Caco-2 (cell line): ENCODE data around the gene IGSF21. TPM values are rescaled to one million over a fixed set of nuclear protein-coding genes. Genes with fewer than 3 reads are reported as not detected.

Experiments used
- BruUV-seq: library from RNA; stranded (reverse); fragments of 400-500 nt; replicated peaks from 2 replicates; lab custom pipeline; 2021; lab: Mats Ljungman, UMichigan
- CTCF ChIA-PET: fragments of 300-600 bp; sonication (Branson Sonifier 250); formaldehyde crosslinking; loops from one replicate; lab custom pipeline; 2022; ENCODE audit warnings: antibody characterized with exemption; lab: Charles Lee
- POLR2A ChIA-PET: fragments of 300-600 bp; sonication (Branson Sonifier 250); formaldehyde crosslinking; loops from one replicate; lab custom pipeline; 2022; ENCODE audit warnings: antibody characterized with exemption; lab: Charles Lee
- DNase-seq, 2 experiments: peaks; one replicate each; pipeline versions ENCODE4 v3.0.0 to v3.0.0-alpha.2; 2020 to 2022
- H3K27me3 ChIP-seq: replicated peaks from 2 replicates; pipeline ENCODE4 v1.6.0; 2011; ENCODE audit warnings: low read length; ENCODE audit not compliant: control insufficient read depth, insufficient read depth
- H3K36me3 ChIP-seq: 2 replicates; pipeline ENCODE4 v1.5.1; 2011; ENCODE audit warnings: low read length; ENCODE audit not compliant: control insufficient read depth, insufficient read depth
- H3K4me1 ChIP-seq: fragments of 250-450 bp; sonication (Bioruptor Pico); 2 replicates; pipeline ENCODE4 v1.5.1; 2020; ENCODE audit warnings: mild to moderate bottlenecking
- H3K4me3 ChIP-seq: 2 replicates; pipeline ENCODE4 v1.5.1; 2011; ENCODE audit warnings: low read depth, mild to moderate bottlenecking, control low read depth, low read length
- H3K9me3 ChIP-seq: fragments of 250-450 bp; sonication (Bioruptor Pico); 2 replicates; pipeline ENCODE4 v1.5.1; 2020; ENCODE audit warnings: mild to moderate bottlenecking, moderate library complexity
- H3K27ac Mint-ChIP-seq: one replicate; pipeline ENCODE4 v1.8.0; 2022; ENCODE audit warnings: mixed read lengths; ENCODE audit not compliant: unreplicated experiment
- H3K27me3 Mint-ChIP-seq: one replicate; pipeline ENCODE4 v1.8.0; 2022; ENCODE audit warnings: mixed read lengths; ENCODE audit not compliant: insufficient read depth, unreplicated experiment
- H3K36me3 Mint-ChIP-seq: one replicate; pipeline ENCODE4 v1.8.0; 2022; ENCODE audit warnings: mild to moderate bottlenecking, mixed read lengths; ENCODE audit not compliant: insufficient read depth, unreplicated experiment
- H3K4me1 Mint-ChIP-seq: one replicate; pipeline ENCODE4 v1.8.0; 2022; ENCODE audit warnings: low read depth, mixed read lengths; ENCODE audit not compliant: unreplicated experiment
- H3K4me3 Mint-ChIP-seq: one replicate; pipeline ENCODE4 v1.8.0; 2022; ENCODE audit warnings: mild to moderate bottlenecking, moderate library complexity, mixed read lengths; ENCODE audit not compliant: unreplicated experiment
- H3K9me3 Mint-ChIP-seq: one replicate; pipeline ENCODE4 v1.8.0; 2022; ENCODE audit warnings: mixed read lengths; ENCODE audit not compliant: unreplicated experiment
- intact Hi-C: fragments of 100-400 bp; cut with micrococcal nuclease; formaldehyde crosslinking; loops from one replicate; pipeline ENCODE4 v1.10.0; 2022; ENCODE audit not compliant: unreplicated experiment
- total RNA-seq: library from RNA; stranded (reverse); gene quantifications from 2 replicates; pipeline ENCODE4 v1.2.3, GENCODE V29; 2022
- TF ChIP-seq, protein P1 (sequence below), 2 experiments: fragments of 200-600 bp in 1 of 2; IDR thresholded peaks; 1 replicate in 1 of 2; 2 replicates in 1 of 2; pipeline versions ENCODE4 v1.5.1 to v1.8.0; 2011 to 2022; ENCODE audit warnings: antibody characterized with exemption in 1 of 2, control low read depth in 1 of 2, inconsistent platforms in 1 of 2, low read depth in 1 of 2, low read length in 1 of 2, mild to moderate bottlenecking in 1 of 2, moderate library complexity in 1 of 2; ENCODE audit not compliant: insufficient read depth in 1 of 2, severe bottlenecking in 1 of 2, unreplicated experiment in 1 of 2

IGSF21 gene
- total RNA-seq, 1 experiment from 2014 or later: not detected

DNA sequence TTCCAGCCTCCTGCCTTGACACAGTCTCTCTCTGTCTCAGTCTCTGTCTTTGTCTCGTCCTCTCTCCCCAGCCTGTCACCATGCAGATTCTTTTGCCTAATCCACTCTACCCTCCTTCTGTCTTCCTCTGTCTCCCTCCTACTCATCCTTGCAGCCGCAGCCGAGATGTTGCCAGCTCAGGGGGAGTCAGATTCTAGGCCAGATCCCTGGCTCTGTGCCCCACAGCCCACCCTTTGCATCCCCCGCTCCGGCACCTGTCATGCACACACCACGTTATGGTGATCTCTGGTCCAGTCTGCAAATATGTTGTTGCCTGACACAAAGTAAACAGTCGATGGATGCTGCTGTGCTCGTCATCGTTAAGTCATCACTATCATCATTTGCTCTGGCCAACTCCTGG lies 35.5 kb upstream of the IGSF21 start:
- DNase-seq: no peak
- Histone ChIP-seq H3K9me3 (no peaks in the 10 kb centered on the region), H3K4me3 (no peak overlapping the region), H3K27me3 (no peaks in the 10 kb centered on the region), H3K36me3 (no peaks in the 10 kb centered on the region), H3K4me1 (no peaks in the 10 kb centered on the region)
- CTCF ChIA-PET: no interaction called here
- Mint-ChIP-seq H3K27me3 (peaks cover 18% of the 10 kb centered on the region), H3K36me3 (no peaks in the 10 kb centered on the region), H3K4me3 (no peak overlapping the region), H3K9me3 (no peaks in the 10 kb centered on the region), H3K27ac (no peak overlapping the region), H3K4me1 (peaks cover 4% of the 10 kb centered on the region)
- intact Hi-C loops: no loop called here
- TF ChIP-seq, protein P1, sequence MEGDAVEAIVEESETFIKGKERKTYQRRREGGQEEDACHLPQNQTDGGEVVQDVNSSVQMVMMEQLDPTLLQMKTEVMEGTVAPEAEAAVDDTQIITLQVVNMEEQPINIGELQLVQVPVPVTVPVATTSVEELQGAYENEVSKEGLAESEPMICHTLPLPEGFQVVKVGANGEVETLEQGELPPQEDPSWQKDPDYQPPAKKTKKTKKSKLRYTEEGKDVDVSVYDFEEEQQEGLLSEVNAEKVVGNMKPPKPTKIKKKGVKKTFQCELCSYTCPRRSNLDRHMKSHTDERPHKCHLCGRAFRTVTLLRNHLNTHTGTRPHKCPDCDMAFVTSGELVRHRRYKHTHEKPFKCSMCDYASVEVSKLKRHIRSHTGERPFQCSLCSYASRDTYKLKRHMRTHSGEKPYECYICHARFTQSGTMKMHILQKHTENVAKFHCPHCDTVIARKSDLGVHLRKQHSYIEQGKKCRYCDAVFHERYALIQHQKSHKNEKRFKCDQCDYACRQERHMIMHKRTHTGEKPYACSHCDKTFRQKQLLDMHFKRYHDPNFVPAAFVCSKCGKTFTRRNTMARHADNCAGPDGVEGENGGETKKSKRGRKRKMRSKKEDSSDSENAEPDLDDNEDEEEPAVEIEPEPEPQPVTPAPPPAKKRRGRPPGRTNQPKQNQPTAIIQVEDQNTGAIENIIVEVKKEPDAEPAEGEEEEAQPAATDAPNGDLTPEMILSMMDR (IDR thresholded peaks at IDR 0.05; ENCODE audit: insufficient read depth in 1 of 2, low read depth in 1 of 2, low read length in 1 of 2, severe bottlenecking in 1 of 2, unreplicated experiment in 1 of 2): no peak
- no TSS peak for BruUV-seq
- POLR2A ChIA-PET: no interaction called here

DNA sequence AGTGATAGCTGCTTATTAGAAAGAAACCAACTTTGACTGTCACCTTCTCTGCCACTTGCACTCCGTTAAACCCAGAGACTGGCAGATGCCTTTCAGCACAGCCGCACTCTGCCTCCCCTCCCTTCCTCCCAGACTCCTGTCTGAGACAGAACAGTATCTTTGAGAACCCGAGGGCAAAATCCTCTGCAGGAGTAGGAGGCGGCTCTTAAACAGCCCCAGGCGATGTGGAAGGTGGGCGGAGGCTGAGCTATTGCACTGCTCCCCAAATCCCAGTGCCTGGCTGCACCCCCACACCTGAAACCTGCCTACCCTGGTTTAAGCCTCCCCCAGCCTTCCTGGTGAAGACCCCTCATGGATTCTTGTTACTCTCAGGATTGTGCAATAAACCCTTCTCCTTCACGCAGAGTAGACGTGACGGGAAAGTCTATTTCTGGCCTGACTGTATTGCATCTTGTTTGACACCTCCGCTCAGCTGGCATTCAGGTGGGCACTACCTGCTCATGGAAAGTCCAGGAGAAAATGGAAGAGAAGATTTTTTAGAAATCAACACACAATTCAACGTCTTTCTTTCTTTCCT lies 34.4 kb upstream of the IGSF21 start:
- H3K27me3 Mint-ChIP-seq: peaks cover 18% of the 10 kb centered on the region
- ChIA-PET CTCF (no interaction called here), POLR2A (no interaction called here)
- intact Hi-C loops: no loop called here
- H3K36me3 ChIP-seq: no peaks in the 10 kb centered on the region
- no peaks in the 10 kb centered on the region for H3K4me1 ChIP-seq
- BruUV-seq: no TSS peak
- no peak overlapping the region for H3K4me3 ChIP-seq
- no peak overlapping the region for H3K27ac Mint-ChIP-seq
- peaks cover 4% of the 10 kb centered on the region for H3K4me1 Mint-ChIP-seq
- no peaks in the 10 kb centered on the region for H3K27me3 ChIP-seq
- no peaks in the 10 kb centered on the region for H3K9me3 ChIP-seq
- TF ChIP-seq, protein P1 (IDR thresholded peaks at IDR 0.05; ENCODE audit: insufficient read depth in 1 of 2, low read depth in 1 of 2, low read length in 1 of 2, severe bottlenecking in 1 of 2, unreplicated experiment in 1 of 2): no peak
- no peak for DNase-seq
- H3K4me3 Mint-ChIP-seq: no peak overlapping the region
- no peaks in the 10 kb centered on the region for H3K36me3 Mint-ChIP-seq
- H3K9me3 Mint-ChIP-seq: no peaks in the 10 kb centered on the region

DNA sequence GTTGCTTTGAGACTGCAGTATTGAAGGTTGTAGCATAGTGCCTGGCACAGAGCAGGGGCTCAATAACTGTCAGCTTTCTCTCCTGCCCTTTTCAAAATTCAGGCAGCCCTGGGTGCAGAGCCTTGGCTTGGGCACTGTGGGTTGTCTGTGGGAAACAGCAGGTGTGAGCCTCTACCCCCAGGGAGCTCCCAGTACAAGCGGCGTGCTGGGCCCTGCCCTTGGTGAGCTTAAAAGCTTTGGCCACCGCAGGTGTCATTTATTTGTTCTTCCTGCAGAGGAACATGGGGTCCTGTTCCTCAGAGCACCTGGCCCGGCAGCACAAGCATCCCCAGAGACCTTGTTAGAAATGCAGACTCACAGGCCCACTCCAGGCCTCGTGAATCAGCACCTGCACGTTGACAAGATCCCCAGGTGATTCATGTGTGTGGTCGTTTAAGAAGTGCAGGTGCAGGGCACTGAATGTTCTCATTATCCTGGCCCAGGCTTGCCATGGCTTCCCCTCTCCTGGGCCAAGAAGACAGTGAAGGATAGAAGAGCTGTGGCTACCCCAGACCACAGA lies 29.9 kb upstream of the IGSF21 start:
- peaks cover 20% of the 10 kb centered on the region for H3K27me3 Mint-ChIP-seq
- intact Hi-C loops: no loop called here
- Histone ChIP-seq H3K27me3 (no peaks in the 10 kb centered on the region), H3K4me1 (no peaks in the 10 kb centered on the region), H3K36me3 (no peaks in the 10 kb centered on the region), H3K9me3 (no peaks in the 10 kb centered on the region), H3K4me3 (no peak overlapping the region)
- no peaks in the 10 kb centered on the region for H3K4me1 Mint-ChIP-seq
- H3K4me3 Mint-ChIP-seq: no peak overlapping the region
- CTCF ChIA-PET: no interaction called here
- no peaks in the 10 kb centered on the region for H3K9me3 Mint-ChIP-seq
- DNase-seq: no peak
- BruUV-seq: no TSS peak
- TF ChIP-seq, protein P1 (IDR thresholded peaks at IDR 0.05; ENCODE audit: insufficient read depth in 1 of 2, low read depth in 1 of 2, low read length in 1 of 2, severe bottlenecking in 1 of 2, unreplicated experiment in 1 of 2): no peak
- H3K27ac Mint-ChIP-seq: no peak overlapping the region
- POLR2A ChIA-PET: no interaction called here
- no peaks in the 10 kb centered on the region for H3K36me3 Mint-ChIP-seq
